Testis (tissue), 3 donors: ENCODE data around the gene GRM4. TPM values are rescaled to one million over a fixed set of nuclear protein-coding genes. Genes with fewer than 3 reads are reported as not detected.

Experiments
- DNase-seq: peaks from one replicate; pipeline ENCODE4 v3.0.0-alpha.2; 2019
- H3K27ac ChIP-seq, 2 donors: fragments of 200-600 bp; sonication (generic); one replicate each; pipeline ENCODE4 v1.5.1; 2019
- H3K27me3 ChIP-seq: fragments of 200-600 bp; sonication (generic); one replicate; pipeline ENCODE4 v1.5.1; 2019
- H3K36me3 ChIP-seq: fragments of 200-600 bp; sonication (generic); one replicate; pipeline ENCODE4 v1.5.1; 2017; ENCODE audit warnings: low read depth; ENCODE audit errors: missing control alignments
- H3K4me1 ChIP-seq: fragments of 200-600 bp; sonication (generic); one replicate; pipeline ENCODE4 v1.5.1; 2019
- H3K4me3 ChIP-seq, 2 donors: fragments of 200-600 bp; sonication (generic); one replicate each; pipeline ENCODE4 v1.5.1; 2017 to 2019
- H3K9me3 ChIP-seq: fragments of 200-600 bp; sonication (generic); one replicate; pipeline ENCODE4 v1.5.1; 2017
- CTCF ChIP-seq, 3 experiments: fragments of 450-650 bp in 2 of 3; fragments of 200-600 bp in 1 of 3; sonication (generic) in 1 of 3; IDR thresholded peaks; one replicate each; pipeline ENCODE4 v1.5.1; 2016 to 2019; ENCODE audit warnings: antibody characterized with exemption in 3 of 3, mild to moderate bottlenecking in 2 of 3, moderate library complexity in 1 of 3
- POLR2A ChIP-seq: fragments of 450-650 bp; IDR thresholded peaks from one replicate; pipeline ENCODE4 v1.6.1; 2017; ENCODE audit warnings: antibody characterized with exemption, mild to moderate bottlenecking, moderate library complexity
- WGBS, 2 donors: methylation state at CpG; one replicate each; pipeline ENCODE4 v1.1.5; 2018; 5-methylcytosine and 5-hydroxymethylcytosine counted together
- intact Hi-C: fragments of 100-400 bp; cut with DNase I; formaldehyde crosslinking; loops from one replicate; pipeline ENCODE4 v1.15.1; 2023; ENCODE audit warnings: low total_unique reads
- polyA plus RNA-seq: library from polyadenylated mRNA; stranded (reverse); fragments of 350-450 nt; fragmentation: Illumina TruSeq; extraction: RNeasy Lipid Tissue Mini Kit (QIAGEN cat#74804); gene quantifications from one replicate; pipeline ENCODE4 v1.2.3, GENCODE V29; 2014; ENCODE audit warnings: low read depth, low replicate concordance; ENCODE audit not compliant: insufficient read depth
- total RNA-seq, 2 donors: library from RNA; depleted of rRNA; stranded (reverse); fragments of >200 nt; gene quantifications; one replicate each; pipeline ENCODE4 v1.2.3, GENCODE V29; 2016

GRM4 gene
- total and polyA plus RNA-seq, 3 donors from 2014 or later = 1.6 to 3.5 (median 3.5) TPM

GRCh38 chr6:34082864-34083626 is 62.8 kb downstream of the GRM4 start:
- Histone ChIP-seq H3K36me3 (no peaks in the 10 kb centered on the region), H3K27me3 (no peaks in the 10 kb centered on the region), H3K4me3 (no peak overlapping the region), H3K4me1 (no peaks in the 10 kb centered on the region), H3K9me3 (no peaks in the 10 kb centered on the region), H3K27ac (no peak overlapping the region)
- TF ChIP-seq POLR2A = no peak
- no peak for TF ChIP-seq CTCF (IDR thresholded peaks at IDR 0.05)
- no peak for DNase-seq
- intact Hi-C loops = no loop called here
- 79 to 85% methylated on average over 10 to 25 of the region's 25 CpGs for WGBS, 2 donors

GRCh38 chr6:34082348-34082747 is 63.5 kb downstream of the GRM4 start:
- H3K9me3 ChIP-seq = no peaks in the 10 kb centered on the region
- no peak overlapping the region for H3K4me3 ChIP-seq
- 87 to 93% methylated on average over 4 to 10 of the region's 10 CpGs for WGBS, 2 donors
- H3K27me3 ChIP-seq = no peaks in the 10 kb centered on the region
- no peak overlapping the region for H3K27ac ChIP-seq
- no peaks in the 10 kb centered on the region for H3K36me3 ChIP-seq
- intact Hi-C loops = no loop called here
- no peak for DNase-seq
- H3K4me1 ChIP-seq = no peaks in the 10 kb centered on the region
- no peak for TF ChIP-seq CTCF (IDR thresholded peaks at IDR 0.05)
- TF ChIP-seq POLR2A = no peak

GRCh38 chr6:34080357-34080756 is 65.5 kb downstream of the GRM4 start:
- intact Hi-C loops = no loop called here
- Histone ChIP-seq H3K9me3 (no peaks in the 10 kb centered on the region), H3K36me3 (no peaks in the 10 kb centered on the region), H3K4me3 (no peak overlapping the region), H3K27ac (no peak overlapping the region), H3K4me1 (no peaks in the 10 kb centered on the region), H3K27me3 (no peaks in the 10 kb centered on the region)
- no peak for DNase-seq
- TF ChIP-seq POLR2A = no peak
- TF ChIP-seq CTCF (IDR thresholded peaks at IDR 0.05) = no peak
- WGBS, 2 donors = 89 to 91% methylated on average over 4 of the region's 5 CpGs

- H3K36me3 ChIP-seq = no peaks in the 10 kb centered on the region
- TF ChIP-seq CTCF (IDR thresholded peaks at IDR 0.05) (no peak), POLR2A (no peak)
- H3K9me3 ChIP-seq = no peaks in the 10 kb centered on the region
- H3K4me1 ChIP-seq = no peaks in the 10 kb centered on the region
- no peak overlapping the region for H3K4me3 ChIP-seq
- H3K27me3 ChIP-seq = no peaks in the 10 kb centered on the region
- 87 to 89% methylated on average over 8 of the region's 8 CpGs for WGBS, 2 donors
- no peak overlapping the region for H3K27ac ChIP-seq
- intact Hi-C loops = no loop called here
- no peak for DNase-seq
Measured at GRCh38 chr6:34079899-34080298, 66.0 kb downstream of the GRM4 start.

GRCh38 chr6:34075906-34076305 is 70.0 kb downstream of the GRM4 start:
- Histone ChIP-seq H3K4me3 (no peak overlapping the region), H3K27ac (no peak overlapping the region), H3K36me3 (no peaks in the 10 kb centered on the region), H3K9me3 (no peaks in the 10 kb centered on the region), H3K27me3 (no peaks in the 10 kb centered on the region), H3K4me1 (no peaks in the 10 kb centered on the region)
- TF ChIP-seq POLR2A = no peak
- no peak for TF ChIP-seq CTCF (IDR thresholded peaks at IDR 0.05)
- WGBS, 2 donors = 88 to 89% methylated on average over 5 to 6 of the region's 6 CpGs
- no peak for DNase-seq
- intact Hi-C loops = no loop called here
